ENCODE data around the gene PMVK. TPM values are rescaled to one million over a fixed set of nuclear protein-coding genes. Genes with fewer than 3 reads are reported as not detected.

The PMVK gene
- total RNA-seq, 4 donors from 2014 or later, result 15.0 to 28.2 (median 21.2) TPM

DNA sequence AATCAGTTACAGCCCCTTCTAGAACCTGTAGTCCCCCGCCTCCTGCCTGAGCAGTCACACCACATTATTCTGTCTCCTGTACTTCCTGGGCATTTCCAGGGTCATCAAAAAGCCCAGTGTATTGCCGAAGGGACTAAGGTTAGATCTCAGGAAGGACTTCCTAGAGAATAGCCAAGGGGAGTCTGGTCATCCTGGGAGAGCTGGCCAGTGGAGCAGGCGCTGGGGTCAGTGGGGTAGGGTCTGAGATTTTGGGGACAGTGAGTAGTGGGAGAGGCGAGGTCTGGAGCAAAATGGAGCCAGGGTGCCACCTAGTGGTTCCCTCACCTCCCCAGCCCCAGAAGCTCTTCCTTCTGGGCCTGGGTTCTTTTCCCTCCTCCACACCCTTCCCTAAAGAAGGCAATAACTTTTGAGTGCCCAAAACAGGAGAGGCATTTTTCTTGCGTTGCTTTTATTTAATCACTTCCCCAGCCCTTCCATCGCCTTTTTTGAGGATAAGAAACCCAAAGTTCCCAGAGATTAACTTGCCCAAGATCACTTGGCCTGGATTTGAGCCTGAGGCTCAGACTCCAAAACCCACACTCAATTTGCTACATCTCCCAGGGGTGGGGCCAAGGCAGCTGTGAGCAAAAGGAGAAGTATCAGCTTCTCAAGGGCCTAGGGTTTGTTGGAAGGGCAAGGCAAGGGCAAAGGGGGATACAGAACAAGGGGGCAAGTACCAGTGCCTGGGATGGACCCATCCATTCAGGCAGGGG, 7.3 kb upstream of the PMVK start:
- no peaks in the 10 kb centered on the region for H3K9me3 ChIP-seq
- TF ChIP-seq, protein P1, sequence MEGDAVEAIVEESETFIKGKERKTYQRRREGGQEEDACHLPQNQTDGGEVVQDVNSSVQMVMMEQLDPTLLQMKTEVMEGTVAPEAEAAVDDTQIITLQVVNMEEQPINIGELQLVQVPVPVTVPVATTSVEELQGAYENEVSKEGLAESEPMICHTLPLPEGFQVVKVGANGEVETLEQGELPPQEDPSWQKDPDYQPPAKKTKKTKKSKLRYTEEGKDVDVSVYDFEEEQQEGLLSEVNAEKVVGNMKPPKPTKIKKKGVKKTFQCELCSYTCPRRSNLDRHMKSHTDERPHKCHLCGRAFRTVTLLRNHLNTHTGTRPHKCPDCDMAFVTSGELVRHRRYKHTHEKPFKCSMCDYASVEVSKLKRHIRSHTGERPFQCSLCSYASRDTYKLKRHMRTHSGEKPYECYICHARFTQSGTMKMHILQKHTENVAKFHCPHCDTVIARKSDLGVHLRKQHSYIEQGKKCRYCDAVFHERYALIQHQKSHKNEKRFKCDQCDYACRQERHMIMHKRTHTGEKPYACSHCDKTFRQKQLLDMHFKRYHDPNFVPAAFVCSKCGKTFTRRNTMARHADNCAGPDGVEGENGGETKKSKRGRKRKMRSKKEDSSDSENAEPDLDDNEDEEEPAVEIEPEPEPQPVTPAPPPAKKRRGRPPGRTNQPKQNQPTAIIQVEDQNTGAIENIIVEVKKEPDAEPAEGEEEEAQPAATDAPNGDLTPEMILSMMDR (IDR thresholded peaks at IDR 0.05), result peak in 5 of 6 experiments; percentile 52 to 70 (median 63)
- TF ChIP-seq POLR2A (IDR thresholded peaks at IDR 0.05), result no peak
- no peaks in the 10 kb centered on the region for H3K27me3 ChIP-seq
- DNase-seq, result peak; percentile 38 to 41
- H3K36me3 ChIP-seq, result peaks cover 0 to 4% of the 10 kb centered on the region in 2 donors
- 56 to 60% methylated on average over 6 of the region's 6 CpGs for WGBS, 2 donors
- H3K4me1 ChIP-seq, result peaks cover 15 to 61% of the 10 kb centered on the region in 2 donors
- intact Hi-C loops (cut with DNase I), result no loop called here
- peak overlapping the region; percentile 53 to 98 (median 85) for H3K27ac ChIP-seq
- no peak overlapping the region for H3K4me3 ChIP-seq (replicated peaks in 1 of 3)

DNA sequence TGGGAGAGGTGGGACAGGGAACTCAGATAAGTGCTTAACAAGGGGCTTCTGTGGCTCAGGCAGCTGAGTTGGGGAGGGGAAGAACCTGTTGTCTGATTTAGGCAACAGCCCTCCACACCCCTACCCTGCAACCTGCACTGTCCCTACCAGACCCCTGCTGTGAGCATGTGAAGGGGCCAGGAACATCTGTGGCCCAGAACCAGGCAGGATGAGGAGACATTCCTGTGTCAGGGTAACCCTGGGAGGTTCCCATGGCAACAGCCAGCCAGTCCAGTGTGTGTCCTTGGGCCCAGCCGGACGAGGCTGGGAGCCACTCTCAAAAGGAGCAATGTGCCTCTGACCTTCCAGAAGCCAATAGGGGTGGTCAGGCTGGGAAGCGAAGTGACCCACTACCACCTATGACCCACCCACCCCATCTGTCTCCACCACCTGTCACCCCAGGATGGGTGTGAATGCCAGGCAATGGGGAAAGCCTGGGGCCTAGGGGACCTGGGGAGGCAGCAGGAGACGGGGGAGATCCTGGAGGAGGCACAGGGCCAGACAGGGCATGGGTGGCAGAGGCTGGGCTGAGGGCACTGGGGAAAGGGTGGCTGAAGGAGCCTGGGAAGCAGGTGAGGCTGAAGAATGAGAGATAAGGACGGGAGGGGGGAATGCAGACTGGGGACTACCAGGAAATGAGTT, 5.0 kb upstream of the PMVK start:
- intact Hi-C loops (cut with DNase I), result no loop called here
- peak overlapping the region; percentile 85 to 98 (median 90) for H3K27ac ChIP-seq
- H3K36me3 ChIP-seq, result no peaks in the 10 kb centered on the region
- H3K9me3 ChIP-seq, result no peaks in the 10 kb centered on the region
- TF ChIP-seq POLR2A (IDR thresholded peaks at IDR 0.05), result no peak
- TF ChIP-seq, protein P1 (IDR thresholded peaks at IDR 0.05), result no peak
- H3K4me3 ChIP-seq (replicated peaks in 1 of 3), result no peak overlapping the region
- no peaks in the 10 kb centered on the region for H3K27me3 ChIP-seq
- 51 to 73% methylated on average over 5 of the region's 5 CpGs for WGBS, 2 donors
- DNase-seq, result peak; percentile 86 to 87
- H3K4me1 ChIP-seq, result peaks cover 22 to 73% of the 10 kb centered on the region in 2 donors

DNA sequence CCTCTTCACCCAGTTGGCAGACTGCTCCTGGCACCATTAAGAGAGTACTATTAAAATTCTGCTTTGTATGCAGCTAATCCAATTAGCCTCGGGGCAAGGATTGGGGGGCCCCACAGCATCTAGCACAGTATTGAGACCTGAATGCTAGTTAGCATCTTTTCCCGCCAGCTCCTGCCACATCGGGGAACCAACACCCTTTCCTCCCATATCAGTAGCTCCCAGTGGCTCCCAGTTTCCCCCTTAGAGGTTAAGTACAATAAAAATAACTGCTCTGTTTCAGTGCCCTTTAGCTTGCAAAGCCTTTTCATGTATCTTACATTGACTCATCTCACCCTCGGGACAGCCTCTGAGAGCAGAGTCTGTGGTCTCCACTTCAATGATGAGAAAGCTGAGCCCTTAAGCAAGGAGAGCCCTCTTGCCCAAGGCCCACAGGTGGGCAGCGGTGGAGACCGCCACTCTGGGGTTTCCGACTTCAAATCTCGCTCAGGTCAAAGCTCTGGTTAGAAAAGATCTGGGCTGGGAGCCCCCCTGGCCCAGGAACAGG, 4.2 kb upstream of the PMVK start:
- WGBS, 2 donors, result 82 to 83% methylated on average over 8 of the region's 8 CpGs

DNA sequence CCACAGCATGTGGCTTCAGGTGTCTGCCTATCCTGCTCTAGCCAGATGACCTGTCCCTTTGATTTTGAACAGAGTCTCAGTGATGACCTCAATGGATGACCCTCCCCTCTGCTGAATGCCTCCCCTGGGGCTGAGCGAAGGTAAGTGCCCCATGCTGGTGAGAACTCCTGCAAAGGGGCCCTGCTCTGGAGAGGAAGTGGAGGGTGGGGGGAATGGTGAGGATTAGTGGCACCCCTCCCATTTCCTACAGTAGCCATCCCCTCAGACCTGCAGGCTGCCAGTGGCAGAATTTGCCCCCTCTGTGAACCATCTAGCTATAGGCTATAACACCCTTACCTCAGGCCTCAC, 3.7 kb upstream of the PMVK start:
- no peak for DNase-seq
- Histone ChIP-seq H3K9me3 (no peaks in the 10 kb centered on the region), H3K4me1 (peaks cover 29 to 69% of the 10 kb centered on the region in 2 donors), H3K27me3 (no peaks in the 10 kb centered on the region), H3K4me3 (replicated peaks in 1 of 3) (no peak overlapping the region), H3K36me3 (no peaks in the 10 kb centered on the region), H3K27ac (peak overlapping the region in 2 of 3 donors; percentile 85 to 90)
- WGBS, 2 donors, result 77 to 100% methylated on average over 1 of the region's 1 CpG
- TF ChIP-seq POLR2A (IDR thresholded peaks at IDR 0.05), result no peak
- TF ChIP-seq, protein P1 (IDR thresholded peaks at IDR 0.05), result no peak
- intact Hi-C loops (cut with DNase I), result no loop called here

More for the DNA sequence above, 4.2 kb upstream of the PMVK start:
- TF ChIP-seq, protein P1 (IDR thresholded peaks at IDR 0.05), result no peak
- no peak for TF ChIP-seq POLR2A (IDR thresholded peaks at IDR 0.05)
- Histone ChIP-seq H3K27me3 (no peaks in the 10 kb centered on the region), H3K4me3 (replicated peaks in 1 of 3) (no peak overlapping the region), H3K4me1 (peaks cover 26 to 72% of the 10 kb centered on the region in 2 donors), H3K36me3 (no peaks in the 10 kb centered on the region), H3K27ac (peak overlapping the region; percentile 85 to 98 (median 90)), H3K9me3 (no peaks in the 10 kb centered on the region)
- intact Hi-C loops (cut with DNase I), result no loop called here
- DNase-seq, result no peak

All from thyroid gland (tissue), 4 donors.